Mesenteric fat pad (tissue), 1 donor: ENCODE results near the gene SRSF8. TPM values are rescaled to one million over a fixed set of nuclear protein-coding genes. Genes with fewer than 3 reads are reported as not detected.

Source experiments
- total RNA-seq: library from RNA; stranded (reverse); fragmentation: NEBNext Ultra II Directional; extraction: Animal tissue kit (Norgen Biotek cat#: 25700); gene quantifications from one replicate; pipeline ENCODE4 v1.2.1, GENCODE V29; 2021
- donor health status: DM: yes; HTN: yes; CAD: no.

The SRSF8 gene
- total RNA-seq, 1 donor from 2014 or later, result 32.7 TPM

Other genes with a start within 250 kb of the SRSF8 start
- 70.8 TPM for gene CWC15, start 93.4 kb upstream of the SRSF8 start, total RNA-seq
- gene KDM4D, start 93.2 kb upstream of the SRSF8 start, total RNA-seq, result 0.93 TPM
- not detected for gene KDM4E, start 41.7 kb upstream of the SRSF8 start, total RNA-seq
- not detected for gene KDM4F, start 17.5 kb upstream of the SRSF8 start, total RNA-seq
- gene ENDOD1, start 22.9 kb downstream of the SRSF8 start, total RNA-seq, result 16.8 TPM
- gene SESN3, start 164.3 kb downstream of the SRSF8 start, total RNA-seq, result 19.5 TPM